C4-2B (cell line): ENCODE results near the gene COBL.

ENCODE experiments used
- ZFX ChIP-seq: fragments of 450-650 bp; IDR thresholded peaks from 2 replicates; pipeline ENCODE4 v1.6.1; 2017
- TF ChIP-seq, protein P1 (sequence below): fragments of 450-650 bp; conservative IDR thresholded peaks from 2 replicates; pipeline ENCODE4 v1.5.1; 2017; ENCODE audit warnings: mild to moderate bottlenecking

DNA sequence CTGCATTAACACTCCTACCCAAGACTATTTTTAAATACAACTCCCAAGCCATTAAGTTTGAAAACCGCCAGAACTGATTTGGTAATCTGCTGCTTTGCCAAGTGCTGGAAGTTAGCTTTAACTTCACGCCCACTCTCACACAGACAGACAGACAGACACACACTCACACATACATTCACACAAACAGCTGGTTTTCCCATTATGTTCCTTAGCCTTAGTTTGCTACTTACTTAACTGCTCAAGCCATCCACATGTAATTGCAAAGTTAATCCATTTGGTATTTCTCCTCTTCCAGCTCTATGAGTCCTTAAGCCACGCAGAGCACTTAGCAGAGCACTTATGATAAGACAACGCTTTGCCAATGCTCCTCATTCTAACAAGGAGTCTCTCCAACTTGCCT is 8.3 kb downstream of the COBL start:
- TF ChIP-seq, protein P1, sequence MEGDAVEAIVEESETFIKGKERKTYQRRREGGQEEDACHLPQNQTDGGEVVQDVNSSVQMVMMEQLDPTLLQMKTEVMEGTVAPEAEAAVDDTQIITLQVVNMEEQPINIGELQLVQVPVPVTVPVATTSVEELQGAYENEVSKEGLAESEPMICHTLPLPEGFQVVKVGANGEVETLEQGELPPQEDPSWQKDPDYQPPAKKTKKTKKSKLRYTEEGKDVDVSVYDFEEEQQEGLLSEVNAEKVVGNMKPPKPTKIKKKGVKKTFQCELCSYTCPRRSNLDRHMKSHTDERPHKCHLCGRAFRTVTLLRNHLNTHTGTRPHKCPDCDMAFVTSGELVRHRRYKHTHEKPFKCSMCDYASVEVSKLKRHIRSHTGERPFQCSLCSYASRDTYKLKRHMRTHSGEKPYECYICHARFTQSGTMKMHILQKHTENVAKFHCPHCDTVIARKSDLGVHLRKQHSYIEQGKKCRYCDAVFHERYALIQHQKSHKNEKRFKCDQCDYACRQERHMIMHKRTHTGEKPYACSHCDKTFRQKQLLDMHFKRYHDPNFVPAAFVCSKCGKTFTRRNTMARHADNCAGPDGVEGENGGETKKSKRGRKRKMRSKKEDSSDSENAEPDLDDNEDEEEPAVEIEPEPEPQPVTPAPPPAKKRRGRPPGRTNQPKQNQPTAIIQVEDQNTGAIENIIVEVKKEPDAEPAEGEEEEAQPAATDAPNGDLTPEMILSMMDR = no peak
- no peak for TF ChIP-seq ZFX
